ENCODE measurements around the gene PHLDA3.
"Not testable (repeated sequence)": the region's sequence is repeated elsewhere in the genome, so short reads cannot be mapped to it uniquely, and the experiment has no call there.

The PHLDA3 gene

GRCh38 chr1:201493757-201494617 lies 25.0 kb upstream of the PHLDA3 start:
- no peak for DNase-seq (ENCODE audit: low read depth)
- TF ChIP-seq CTCF (IDR thresholded peaks at IDR 0.05; ENCODE audit: low read depth, low read length, missing control alignments) = no peak
- H3K4me3 ChIP-seq (ENCODE audit: low read depth, low read length) = no peak overlapping the region

- not testable (repeated sequence) for H3K4me3 ChIP-seq (ENCODE audit: low read depth, low read length); DNase-seq (ENCODE audit: low read depth)
Observed at GRCh38 chr1:201493026-201493656, 24.2 kb upstream of the PHLDA3 start.

- no peak overlapping the region for H3K4me3 ChIP-seq (ENCODE audit: low read depth, low read length)
- no peak for DNase-seq (ENCODE audit: low read depth)
Observed at GRCh38 chr1:201491896-201492511, 23.0 kb upstream of the PHLDA3 start.

DNA sequence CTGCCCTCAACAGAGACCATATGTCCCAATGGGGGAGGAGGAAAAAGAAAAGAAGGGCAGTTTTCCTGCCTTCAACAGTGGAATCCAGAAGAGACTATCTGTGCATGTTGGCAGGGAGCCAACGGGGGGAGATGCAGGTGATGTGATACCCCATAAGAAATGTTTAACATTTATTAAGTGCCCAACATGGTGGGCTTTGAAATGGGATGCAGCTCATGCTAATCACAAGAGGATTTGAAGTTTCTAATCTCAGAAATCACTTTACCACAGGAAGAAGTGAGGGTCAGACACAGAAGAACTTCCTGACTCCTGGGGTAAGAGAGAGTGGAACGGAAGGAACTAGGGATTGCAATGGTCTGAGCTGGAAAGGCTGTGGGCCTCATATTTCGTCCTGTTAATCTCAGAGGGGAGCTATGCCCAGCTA lies 21.7 kb upstream of the PHLDA3 start:
- H3K4me3 ChIP-seq (ENCODE audit: low read depth, low read length) = no peak overlapping the region
- DNase-seq (ENCODE audit: low read depth) = no peak
- TF ChIP-seq CTCF (IDR thresholded peaks at IDR 0.05; ENCODE audit: low read depth, low read length, missing control alignments) = no peak

More at GRCh38 chr1:201491896-201492511, 23.0 kb upstream of the PHLDA3 start:
- no peak for TF ChIP-seq CTCF (IDR thresholded peaks at IDR 0.05; ENCODE audit: low read depth, low read length, missing control alignments)

DNA sequence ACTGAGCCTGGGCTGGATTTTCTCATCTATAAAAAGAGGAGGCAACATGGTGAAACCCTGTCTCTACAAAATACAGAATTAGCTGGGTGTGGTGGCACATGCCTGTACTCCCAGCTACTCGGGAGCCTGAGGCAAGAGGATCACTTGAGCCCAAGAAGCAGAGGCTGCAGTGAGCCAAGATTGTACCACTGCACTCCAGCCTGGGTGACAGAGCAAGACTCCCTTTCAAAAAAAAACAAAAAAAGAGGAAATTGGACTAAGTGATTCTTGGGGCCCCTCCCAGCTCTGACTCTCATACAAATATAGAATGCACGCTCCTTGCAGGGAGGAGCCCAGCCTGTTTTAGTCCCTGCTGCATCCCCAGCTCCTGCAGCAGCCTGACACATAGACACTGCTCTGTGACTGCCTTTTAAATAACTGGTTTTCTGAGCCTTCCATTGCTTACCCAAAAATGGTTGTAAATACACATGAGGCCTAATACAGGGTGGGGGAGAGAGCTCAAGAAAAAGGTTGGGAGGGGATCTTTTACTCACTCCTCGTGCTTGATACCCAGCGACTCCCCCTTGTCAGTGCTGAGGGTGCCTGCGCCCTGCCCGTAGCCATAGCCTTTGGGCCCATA lies 20.8 kb upstream of the PHLDA3 start:
- TF ChIP-seq CTCF (IDR thresholded peaks at IDR 0.05; ENCODE audit: low read depth, low read length, missing control alignments) = no peak
- no peak for DNase-seq (ENCODE audit: low read depth)
- no peak overlapping the region for H3K4me3 ChIP-seq (ENCODE audit: low read depth, low read length)

GRCh38 chr1:201488830-201489589 lies 20.0 kb upstream of the PHLDA3 start:
- no peak for TF ChIP-seq CTCF (IDR thresholded peaks at IDR 0.05; ENCODE audit: low read depth, low read length, missing control alignments)
- no peak overlapping the region for H3K4me3 ChIP-seq (ENCODE audit: low read depth, low read length)
- DNase-seq (ENCODE audit: low read depth) = no peak
